ENCODE data around the gene GJA4.
A peak's percentile ranks its signal among the peaks of the same experiment; 100 is the strongest.
"Not testable (repeated sequence)": the region's sequence is repeated elsewhere in the genome, so short reads cannot be mapped to it uniquely, and the experiment has no call there.

GJA4 gene

DNA sequence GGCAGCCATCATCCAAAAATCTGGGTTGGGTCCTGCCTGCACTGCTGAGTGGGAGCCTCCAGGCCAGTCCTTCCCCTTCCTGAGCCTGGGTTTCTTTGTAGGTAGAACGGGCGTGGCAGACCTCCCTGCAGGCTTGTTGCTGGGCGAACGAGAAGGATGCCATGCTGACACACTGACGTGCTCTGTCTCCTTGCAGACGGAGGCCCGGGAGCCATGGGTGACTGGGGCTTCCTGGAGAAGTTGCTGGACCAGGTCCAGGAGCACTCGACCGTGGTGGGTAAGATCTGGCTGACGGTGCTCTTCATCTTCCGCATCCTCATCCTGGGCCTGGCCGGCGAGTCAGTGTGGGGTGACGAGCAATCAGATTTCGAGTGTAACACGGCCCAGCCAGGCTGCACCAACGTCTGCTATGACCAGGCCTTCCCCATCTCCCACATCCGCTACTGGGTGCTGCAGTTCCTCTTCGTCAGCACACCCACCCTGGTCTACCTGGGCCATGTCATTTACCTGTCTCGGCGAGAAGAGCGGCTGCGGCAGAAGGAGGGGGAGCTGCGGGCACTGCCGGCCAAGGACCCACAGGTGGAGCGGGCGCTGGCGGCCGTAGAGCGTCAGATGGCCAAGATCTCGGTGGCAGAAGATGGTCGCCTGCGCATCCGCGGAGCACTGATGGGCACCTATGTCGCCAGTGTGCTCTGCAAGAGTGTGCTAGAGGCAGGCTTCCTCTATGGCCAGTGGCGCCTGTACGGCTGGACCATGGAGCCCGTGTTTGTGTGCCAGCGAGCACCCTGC is 1.4 kb downstream of the GJA4 start:
- peak; percentile 18 for DNase-seq

DNA sequence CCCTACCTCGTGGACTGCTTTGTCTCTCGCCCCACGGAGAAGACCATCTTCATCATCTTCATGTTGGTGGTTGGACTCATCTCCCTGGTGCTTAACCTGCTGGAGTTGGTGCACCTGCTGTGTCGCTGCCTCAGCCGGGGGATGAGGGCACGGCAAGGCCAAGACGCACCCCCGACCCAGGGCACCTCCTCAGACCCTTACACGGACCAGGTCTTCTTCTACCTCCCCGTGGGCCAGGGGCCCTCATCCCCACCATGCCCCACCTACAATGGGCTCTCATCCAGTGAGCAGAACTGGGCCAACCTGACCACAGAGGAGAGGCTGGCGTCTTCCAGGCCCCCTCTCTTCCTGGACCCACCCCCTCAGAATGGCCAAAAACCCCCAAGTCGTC is 2.0 kb downstream of the GJA4 start:
- DNase-seq: no peak

- DNase-seq: no peak
Observed at GRCh38 chr1:34795916-34796315, 3.1 kb downstream of the GJA4 start.

DNA sequence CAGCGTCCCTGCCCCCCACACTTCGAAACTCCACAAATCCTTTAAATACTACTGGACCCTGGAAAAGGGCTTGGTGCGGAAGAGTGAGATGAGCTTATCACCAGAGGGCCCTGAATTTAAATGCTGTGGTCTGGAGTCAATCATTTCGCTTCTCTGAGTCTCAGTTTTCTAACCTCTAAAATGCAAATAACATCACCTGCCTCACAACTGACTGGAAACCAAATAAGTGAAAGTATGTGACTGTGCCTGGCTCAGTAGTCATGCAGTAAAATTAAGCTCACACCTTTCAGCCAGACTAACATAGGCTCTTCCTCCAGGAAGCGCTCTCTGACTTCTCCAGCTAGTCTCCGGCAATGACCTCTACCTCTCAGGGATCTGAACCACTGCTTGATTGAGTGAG is 4.2 kb downstream of the GJA4 start:
- DNase-seq: no peak

DNA sequence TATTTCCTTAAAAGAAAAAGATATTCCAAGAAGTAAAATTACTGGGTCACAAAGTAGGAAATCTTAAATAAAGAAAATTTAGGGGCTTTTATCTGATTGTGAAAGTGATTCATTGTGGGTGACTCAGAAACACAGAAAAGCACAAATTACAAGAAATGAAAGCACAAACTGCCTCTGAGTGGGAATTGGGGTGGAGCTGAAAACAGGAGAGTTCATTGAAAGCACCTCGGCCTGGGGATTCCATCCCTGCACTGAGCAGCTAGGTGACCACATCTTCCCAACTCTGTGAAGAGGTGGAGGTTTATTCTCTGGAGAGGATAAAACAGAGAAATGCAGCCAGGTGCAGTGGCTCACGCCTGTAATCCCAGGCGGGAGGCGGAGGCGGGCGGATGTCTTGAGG is 7.4 kb downstream of the GJA4 start:
- no peak for DNase-seq

- no peak for DNase-seq
Observed at GRCh38 chr1:34803770-34804169, 11.0 kb downstream of the GJA4 start.

GRCh38 chr1:34806396-34806795 is 13.6 kb downstream of the GJA4 start:
- no peak for DNase-seq

DNA sequence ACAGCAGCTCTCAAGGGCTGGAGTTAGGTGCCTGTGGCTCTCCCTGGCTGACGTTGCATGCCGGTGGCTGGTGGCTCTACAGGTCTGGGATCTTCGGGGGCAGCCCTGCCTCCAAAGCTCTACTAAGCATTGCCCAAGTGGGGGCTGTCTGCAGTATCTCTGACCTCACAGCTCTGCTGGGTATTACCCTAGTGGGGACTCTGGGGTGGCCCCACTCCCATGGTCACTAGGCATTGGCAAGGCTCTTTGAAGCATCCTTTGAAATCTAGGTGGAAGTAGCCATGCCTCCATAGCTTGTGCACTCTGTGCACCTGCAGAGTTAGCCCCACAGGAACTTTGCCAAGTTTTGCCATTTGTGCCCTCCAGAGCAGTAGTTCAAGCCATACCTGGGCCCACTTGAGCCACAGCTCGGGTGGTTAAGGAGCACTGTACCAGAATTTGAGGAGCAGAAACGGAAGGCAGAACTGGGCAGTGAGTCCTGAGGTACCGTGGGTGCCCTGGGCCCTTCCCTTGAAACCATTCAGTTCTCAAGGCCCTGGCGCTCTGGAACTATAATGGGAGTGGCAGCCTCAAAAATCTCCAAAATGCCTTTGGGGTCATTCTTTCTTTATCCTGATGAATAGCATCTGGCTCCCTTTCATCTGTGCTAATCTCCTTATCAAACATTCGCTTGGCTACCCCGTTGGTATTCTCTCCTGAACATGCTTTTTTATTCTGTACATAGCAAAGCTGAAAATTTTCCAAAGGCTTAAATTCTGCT is 15.4 kb downstream of the GJA4 start:
- DNase-seq: no peak

- not testable (repeated sequence) for DNase-seq
Observed at GRCh38 chr1:34810781-34811180, 18.0 kb downstream of the GJA4 start.

DNA sequence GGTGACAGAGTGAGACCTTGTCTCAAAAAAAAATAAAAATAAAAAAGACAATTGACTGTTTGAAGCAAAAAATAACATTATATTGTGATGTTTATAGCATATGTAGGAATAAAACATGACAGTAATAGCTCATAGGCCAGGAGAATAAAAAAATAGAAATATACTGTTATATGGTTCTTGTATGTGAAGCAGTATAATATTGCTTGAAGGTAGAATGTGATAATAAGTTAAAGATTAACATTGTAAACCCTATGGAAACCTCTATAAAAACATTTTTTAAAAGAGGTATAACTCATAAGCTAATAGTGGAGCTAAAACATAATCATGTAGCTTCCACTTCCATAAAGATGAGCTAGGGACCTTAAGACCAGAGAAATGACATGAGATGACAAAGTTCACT is 23.5 kb downstream of the GJA4 start:
- DNase-seq: no peak

DNA sequence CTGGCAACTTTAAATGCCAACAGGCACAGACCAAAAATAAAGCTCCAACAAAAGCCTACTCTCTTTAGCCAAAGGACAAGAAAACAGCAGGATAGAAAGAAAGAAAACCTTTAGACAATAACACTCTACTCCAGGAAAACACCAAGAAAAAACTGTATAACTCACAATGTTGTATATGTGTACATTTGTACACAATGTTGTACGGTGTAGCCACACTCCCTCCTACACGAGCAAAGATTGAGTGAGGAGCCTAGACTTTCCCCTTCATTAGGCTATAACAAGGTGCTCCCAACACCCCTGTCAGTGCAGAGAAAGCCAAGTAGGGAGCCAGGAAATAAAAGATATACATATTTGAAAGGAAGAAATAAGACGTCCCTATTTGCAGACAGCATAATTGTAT is 24.0 kb downstream of the GJA4 start:
- DNase-seq: no peak

DNA sequence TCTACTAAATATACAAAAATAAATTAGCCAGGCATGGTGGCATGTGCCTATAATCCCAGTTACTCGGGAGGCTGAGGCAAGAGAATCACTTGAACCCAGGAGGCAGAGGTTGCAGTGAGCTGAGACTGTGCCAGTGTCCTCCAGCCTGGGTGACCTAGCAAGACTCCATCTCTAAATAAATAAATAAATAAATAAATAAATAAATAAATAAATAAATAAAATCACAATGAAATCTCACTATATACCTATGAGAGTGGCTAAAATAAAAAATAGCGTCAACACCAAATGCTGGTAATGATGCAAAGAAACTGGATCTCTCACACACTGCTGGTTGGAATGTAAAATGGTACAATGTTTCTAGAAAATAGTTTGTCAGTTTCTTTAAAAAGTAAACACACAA is 26.1 kb downstream of the GJA4 start:
- DNase-seq: not testable (repeated sequence)

GRCh38 chr1:34822202-34822601 is 29.4 kb downstream of the GJA4 start:
- DNase-seq: no peak

- no peak for DNase-seq
Observed at GRCh38 chr1:34824817-34825454, 32.1 kb downstream of the GJA4 start.

GRCh38 chr1:34825455-34826091 is 32.8 kb downstream of the GJA4 start:
- no peak for DNase-seq

DNA sequence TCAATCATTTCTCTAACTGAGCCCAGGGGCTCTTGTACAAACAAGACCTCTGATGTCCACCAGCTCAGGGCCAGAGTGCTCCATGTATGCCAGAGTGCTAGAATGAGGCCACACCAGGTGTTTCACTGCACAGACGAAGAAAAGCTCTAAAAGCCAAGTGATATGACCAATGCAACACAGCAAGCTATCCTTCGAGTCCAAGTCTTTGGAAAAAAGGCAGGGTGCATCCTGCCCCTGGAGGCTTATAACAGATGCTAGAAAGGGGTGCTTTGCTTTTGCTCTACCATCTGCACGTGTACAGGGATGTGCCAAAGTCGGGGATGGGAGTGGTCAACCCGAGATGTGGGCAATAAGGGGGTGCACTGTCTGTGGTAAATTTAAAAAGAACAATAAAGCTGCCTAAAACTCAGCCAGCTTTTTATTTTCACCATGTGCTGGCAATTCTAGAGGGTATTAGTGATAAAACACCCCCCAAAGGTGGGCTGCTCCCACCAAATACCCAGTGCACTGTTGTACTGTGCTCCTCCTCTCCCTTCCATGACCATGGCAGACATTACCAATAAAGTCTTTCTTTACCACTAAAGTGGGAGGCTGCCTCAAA is 34.6 kb downstream of the GJA4 start:
- DNase-seq: no peak

GRCh38 chr1:34828611-34829010 is 35.8 kb downstream of the GJA4 start:
- no peak for DNase-seq

DNA sequence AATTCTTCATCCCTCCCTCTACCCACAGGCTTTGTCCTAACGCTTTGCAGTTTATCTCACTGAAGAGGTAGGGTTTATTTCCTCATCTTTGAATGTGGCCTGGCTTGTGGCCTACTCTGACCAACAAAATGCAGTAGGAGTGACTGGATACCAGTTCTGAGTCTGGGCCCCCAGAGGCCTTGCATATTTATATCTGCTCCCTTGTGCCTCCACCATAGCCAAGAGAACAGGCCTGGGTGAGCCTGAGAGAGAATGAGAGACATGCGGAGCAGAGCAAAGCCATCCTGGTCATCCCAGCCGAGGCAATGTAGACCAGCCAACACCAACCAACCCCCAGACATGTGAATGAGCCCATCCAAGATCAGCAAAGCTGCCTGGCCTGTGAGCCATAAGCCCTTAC is 36.5 kb downstream of the GJA4 start:
- DNase-seq: no peak

DNA sequence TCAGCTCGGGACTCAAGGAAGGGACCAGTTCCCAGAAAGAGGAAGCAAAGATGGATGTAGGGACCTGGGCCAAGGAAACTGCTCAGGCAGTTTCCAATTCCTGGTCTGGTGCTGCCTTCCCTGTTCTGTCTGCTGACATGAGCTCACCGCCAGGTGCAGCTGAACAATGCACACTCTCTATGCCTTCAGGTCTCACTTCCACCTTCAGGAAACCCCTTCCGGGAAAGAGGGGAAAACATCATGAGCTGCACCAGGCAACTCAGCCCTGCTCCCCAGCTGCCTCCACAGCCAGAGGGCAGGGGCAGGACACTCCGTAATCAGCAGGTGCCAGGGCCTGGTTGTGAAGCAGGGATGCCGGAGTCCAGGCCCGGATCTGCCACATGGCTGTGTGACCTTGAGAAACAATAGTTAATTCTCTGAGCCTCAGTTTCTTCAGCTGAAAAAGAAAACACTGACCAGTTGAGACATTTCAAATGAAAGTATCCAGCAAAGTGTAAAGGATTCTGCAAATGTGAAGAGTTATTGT is 39.0 kb downstream of the GJA4 start:
- DNase-seq: no peak

DNA sequence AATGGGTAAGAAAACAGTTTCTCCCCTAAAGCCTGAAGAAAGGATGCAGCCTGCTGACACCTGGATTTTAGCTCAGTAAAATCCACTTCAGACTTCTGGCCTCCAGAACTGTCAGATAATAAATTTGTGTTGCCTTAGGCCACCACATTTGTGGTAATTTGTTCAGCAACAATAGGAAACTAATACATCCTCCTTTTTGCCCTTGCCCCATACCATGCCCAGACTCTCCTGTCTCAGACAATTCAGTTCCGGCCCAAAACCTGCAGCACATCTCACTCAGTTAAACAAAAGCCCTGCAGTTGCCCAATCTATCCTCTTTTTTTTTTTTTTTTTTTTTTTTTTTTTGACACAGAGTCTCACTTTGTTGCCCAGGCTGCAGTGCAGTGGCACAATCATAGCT is 40.9 kb downstream of the GJA4 start:
- no peak for DNase-seq

GRCh38 chr1:34839526-34840305 is 46.9 kb downstream of the GJA4 start:
- DNase-seq: no peak

- DNase-seq: no peak
Observed at GRCh38 chr1:34840426-34840825, 47.6 kb downstream of the GJA4 start.

Data from RPMI8226 (cell line).